Midbrain (tissue), 1 donor: ENCODE measurements around the gene GPR162.

ENCODE experiments used
- DNase-seq: peaks from one replicate; lab custom pipeline; 2025; lab: John Stamatoyannopoulos, UW

The GPR162 gene

DNA sequence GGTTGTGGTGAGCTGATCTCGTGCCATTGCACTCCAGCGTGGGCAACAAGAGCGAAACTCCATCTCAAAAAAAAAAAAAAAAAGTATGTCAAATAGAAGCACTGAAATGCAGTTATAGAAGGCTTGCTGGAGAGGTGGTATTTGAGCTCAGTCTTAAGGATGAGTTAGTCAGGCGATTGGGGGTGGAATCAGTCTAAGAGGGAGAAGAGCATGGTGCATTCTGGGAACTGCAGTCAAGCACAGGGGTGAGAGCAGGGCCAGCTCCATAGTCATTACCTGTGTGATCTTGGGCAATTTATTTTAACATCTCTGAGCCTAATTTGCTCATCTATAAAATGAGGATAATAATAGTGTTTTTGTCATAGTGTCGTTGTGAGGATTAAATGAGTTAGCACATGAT lies 13.3 kb downstream of the GPR162 start:
- no peak for DNase-seq

DNA sequence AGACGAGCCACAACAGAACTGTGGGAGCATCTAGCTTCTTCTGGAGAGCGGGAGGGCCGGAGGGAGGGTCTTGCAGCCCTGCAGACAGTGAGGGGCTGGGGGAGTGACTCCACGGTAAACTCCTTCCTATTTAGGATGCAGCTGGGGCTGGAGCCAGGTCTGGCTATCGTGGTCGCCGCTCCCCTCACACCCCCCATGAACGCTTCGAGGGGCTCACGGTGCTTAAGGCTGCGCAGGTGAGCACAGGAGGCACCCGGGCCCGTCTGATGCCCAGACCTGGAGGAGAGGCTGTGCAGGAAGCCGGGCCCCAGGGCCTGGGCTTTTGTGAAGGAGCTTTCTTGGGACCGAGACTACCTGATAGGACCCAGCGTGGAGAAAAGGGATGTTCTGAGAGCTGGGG lies 15.2 kb downstream of the GPR162 start:
- no peak for DNase-seq

DNA sequence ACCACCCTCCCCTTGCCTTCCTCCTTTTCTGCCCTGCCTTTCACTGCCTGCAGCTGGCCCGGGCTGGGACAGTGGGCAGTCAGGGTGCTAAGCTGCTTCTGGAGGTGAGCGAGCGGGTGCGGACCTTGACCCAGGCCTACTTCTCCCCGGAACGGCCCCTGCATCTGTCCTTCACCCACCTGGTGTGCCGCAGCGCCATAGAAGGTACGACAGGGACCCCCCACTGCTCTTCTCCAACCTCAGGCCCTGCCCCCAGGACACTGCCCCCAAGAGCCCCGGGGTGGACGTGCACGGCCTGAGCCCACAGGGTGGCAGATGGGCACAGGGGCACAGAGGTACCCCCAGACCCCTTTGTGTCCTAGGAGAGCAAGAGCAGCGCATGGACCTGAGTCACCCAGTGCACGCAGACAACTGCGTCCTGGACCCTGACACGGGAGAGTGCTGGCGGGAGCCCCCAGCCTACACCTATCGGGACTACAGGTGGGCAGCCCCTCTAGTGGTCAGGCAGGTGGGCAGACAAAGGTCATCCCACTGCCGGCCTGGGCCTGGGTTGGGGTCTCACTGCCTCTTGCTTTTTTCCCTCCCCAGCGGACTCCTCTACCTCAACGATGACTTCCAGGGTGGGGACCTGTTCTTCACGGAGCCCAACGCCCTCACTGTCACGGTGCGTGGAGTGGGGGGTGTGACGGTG lies 15.9 kb downstream of the GPR162 start:
- no peak for DNase-seq

DNA sequence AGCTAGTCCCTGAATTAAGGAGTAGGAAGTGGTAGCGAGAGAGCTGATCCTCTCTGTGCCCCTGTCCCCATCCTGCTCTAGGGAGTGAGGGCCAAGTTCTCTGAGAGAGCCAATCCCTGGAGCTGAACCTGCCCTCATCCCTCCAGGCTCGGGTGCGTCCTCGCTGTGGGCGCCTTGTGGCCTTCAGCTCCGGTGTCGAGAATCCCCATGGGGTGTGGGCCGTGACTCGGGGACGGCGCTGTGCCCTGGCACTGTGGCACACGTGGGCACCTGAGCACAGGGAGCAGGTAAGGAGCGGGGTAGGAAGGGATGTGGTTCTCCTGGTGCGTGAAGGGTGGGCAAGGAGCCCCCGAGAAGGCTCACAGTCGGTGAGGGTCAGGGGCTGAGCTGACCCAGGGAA lies 17.2 kb downstream of the GPR162 start:
- DNase-seq = no peak

DNA sequence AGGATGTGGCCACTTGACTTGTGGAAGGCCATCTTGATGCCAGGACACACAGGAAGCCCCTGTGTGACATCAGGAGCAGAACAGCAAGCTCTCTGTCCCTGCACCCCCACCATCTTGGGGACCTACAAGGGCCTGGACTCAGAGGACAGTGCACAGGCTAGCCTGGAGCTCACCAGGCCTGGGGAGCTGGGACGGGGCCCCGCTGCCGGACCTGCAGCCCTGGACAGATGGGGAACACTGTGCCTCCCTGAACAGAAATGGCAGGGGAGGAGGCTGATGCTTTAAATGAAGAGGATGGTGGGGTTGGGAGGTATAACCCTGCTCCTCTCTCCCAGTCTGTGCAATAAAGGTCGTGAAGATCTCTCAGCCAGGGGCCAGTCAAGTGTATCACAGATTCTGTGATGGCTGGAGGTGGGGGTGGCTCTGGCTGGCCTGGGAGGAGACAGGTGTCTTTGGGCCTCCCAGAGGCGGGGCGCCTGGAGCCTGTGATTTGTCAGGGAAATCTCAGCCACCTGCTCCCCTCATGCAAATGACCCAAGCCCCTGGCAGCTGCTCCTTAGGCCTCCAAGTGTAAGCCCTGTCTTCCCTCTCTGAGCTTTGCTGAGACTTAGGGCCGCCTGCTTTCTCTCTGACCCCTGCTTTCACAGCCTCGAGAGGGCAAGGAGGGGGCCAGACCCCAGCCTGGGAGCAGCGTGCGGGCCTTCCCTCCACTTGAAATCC lies 18.0 kb downstream of the GPR162 start:
- DNase-seq = no peak

DNA sequence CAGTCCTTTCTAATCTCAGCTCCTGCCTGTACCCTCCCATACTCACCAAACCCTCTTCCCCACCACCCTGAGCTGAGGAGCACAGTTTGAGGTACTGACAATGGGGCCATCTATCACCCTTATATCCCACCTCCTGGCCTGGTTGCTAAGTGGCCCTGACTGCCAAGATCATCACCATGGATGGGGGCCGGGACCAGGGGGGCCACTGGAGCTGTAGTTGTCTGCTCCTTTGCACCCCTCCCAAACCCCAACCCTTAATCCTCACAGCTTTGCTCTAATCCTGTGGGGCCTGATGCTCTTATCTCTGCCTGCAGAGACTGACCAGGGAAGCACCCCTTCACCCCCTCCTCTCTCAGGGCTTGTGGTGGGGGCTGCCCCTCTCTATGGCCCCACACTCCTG lies 18.7 kb downstream of the GPR162 start:
- no peak for DNase-seq

DNA sequence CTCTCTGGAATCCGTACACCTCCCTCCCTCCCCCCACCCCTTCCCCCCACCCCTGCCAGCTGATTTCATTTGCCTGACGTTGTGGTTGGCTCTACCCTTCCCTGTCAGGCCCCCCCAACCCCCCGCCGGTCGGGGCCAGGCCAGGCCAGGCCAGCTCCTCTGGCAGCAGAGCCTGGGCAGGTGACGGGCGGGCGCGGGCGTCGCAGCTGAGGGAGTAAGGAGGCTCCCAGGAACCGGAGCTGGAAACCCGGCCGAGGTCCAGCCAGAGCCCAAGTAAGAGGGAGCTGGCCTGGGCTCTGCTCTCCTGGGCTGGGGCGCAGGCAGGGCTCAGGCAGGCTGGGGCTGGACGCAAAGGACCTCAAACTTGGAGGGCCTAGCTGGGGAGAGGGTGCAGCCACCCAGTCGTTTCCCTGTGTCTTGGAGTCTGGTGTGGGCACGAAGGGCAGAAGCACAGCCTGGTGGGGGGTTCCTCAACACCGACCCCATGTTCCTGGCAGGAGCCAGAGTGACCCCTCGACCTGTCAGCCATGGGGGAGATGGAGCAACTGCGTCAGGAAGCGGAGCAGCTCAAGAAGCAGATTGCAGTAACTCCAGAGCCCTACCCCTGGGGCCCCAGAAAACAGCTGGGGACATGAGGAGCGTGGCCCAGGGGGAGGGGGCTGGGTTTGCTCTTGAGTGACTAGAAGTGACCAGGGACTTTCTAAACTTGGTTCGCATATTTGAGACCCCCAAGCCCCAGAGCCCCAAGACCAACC lies 19.3 kb downstream of the GPR162 start, which contains the start of gene GNB3:
TSS of gene GNB3 (plus strand) at position 165 of the 755 bp plus-strand sequence. CDS start at position 528, 363 bp downstream.
- no peak for DNase-seq

DNA sequence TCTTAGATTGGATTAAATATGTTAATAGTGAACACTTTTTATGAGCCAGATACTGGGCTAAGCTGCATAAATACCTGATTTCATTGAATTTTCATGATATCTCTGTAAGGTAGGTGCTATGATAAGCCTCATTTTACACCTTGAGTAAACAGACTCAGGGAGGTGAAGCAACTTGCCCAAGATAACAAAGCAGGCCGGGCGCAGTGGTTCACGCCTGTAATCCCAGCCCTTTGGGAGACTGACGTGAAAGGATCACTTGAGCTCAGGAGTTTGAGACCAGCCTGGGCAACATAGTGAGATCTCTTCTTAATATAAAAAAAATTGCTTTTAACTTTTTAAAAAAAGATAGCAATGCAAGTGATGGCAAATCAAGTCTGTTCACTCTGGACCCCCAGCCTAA lies 20.5 kb downstream of the GPR162 start:
- no peak for DNase-seq

DNA sequence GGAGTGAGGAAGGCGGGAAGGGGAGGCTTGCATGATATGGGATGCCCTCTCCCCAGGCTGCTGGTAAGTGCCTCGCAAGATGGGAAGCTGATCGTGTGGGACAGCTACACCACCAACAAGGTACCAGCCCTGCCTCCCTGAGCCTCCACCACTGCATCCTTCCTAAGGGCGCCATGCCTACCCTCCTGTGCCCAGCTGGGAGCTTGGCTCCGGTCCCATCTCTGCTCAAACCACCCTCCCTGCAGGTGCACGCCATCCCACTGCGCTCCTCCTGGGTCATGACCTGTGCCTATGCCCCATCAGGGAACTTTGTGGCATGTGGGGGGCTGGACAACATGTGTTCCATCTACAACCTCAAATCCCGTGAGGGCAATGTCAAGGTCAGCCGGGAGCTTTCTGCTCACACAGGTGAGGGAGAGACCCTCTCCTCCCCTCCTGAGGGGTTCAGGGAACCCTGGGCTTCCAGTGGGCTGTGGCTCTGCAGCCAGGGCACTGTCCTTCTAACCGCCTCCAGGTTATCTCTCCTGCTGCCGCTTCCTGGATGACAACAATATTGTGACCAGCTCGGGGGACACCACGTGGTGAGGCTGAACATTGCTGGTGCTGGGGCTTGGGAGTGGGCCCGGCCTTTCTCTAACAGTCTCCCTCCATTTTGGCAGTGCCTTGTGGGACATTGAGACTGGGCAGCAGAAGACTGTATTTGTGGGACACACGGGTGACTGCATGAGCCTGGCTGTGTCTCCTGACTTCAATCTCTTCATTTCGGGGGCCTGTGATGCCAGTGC lies 21.7 kb downstream of the GPR162 start:
- DNase-seq = no peak

DNA sequence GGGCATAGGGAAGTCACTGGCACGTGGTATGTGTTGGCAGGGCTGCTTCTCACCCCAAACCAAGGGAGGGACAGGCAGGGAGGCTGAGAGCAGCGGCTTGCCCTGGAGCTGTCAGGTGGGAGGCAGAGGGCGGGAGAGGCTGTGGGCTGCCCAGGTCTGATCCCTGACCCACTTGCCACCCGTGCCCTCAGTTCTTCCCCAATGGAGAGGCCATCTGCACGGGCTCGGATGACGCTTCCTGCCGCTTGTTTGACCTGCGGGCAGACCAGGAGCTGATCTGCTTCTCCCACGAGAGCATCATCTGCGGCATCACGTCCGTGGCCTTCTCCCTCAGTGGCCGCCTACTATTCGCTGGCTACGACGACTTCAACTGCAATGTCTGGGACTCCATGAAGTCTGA lies 23.8 kb downstream of the GPR162 start:
- DNase-seq = no peak

DNA sequence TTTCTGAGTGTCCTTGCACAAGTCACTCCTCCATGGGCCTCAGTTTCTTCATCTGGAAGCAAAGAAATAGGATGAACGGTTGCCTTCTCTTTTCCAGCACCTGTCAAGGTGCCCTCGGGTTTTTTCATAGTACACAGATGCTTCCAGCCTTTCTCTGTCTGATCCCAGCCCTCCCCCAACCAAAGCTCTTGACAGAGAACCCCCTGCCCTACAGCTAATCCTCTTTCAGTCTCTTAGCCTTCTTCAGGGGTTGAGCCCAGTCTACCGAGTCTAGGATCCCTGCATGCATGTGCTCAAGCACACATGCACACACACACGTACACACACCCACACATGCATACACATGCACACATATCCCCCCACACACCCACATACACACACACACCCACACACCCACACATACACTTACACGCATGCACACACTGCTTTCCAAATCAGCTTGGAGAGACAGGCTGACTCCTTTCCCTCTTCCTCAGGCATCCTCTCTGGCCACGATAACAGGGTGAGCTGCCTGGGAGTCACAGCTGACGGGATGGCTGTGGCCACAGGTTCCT lies 24.8 kb downstream of the GPR162 start:
- no peak for DNase-seq

DNA sequence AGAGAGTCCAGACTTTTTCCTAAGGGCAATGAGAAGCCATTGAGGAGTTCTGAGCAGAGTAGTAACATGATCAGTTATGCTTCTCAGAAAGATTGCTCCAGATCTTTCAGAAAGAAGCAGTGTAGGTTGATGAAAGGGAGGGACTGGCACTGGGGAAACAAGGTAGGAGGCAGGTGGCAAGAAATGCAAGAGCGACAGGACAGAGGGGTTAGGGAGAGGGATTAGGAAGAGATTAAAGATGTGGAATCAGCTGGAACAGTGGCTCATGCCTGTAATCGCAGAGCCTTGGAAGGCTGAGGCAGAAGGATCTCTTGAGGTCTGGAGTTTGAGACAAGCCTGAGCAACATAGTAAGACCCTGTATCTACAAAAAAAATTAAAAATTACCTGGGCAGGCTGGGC lies 26.1 kb downstream of the GPR162 start:
- DNase-seq = no peak

DNA sequence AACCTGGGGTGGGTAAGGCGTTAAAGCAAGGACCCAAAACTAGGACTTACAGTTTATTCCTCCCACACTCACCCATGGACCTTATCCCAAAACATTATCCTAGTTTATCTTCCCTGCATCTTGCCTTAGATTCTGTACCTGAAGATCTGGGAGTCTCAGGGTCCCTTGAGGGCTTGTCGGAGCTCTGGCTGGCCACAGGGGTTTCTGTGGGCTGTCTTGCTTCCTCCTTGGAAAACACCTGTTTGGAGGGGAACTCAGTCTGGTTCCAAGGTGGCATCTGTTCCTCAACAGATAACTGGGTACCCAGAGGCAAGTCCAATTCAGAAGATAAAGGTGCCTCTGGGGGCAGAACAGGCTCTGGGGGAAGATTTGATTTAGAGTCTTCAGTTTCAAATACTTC lies 27.8 kb downstream of the GPR162 start:
- no peak for DNase-seq

DNA sequence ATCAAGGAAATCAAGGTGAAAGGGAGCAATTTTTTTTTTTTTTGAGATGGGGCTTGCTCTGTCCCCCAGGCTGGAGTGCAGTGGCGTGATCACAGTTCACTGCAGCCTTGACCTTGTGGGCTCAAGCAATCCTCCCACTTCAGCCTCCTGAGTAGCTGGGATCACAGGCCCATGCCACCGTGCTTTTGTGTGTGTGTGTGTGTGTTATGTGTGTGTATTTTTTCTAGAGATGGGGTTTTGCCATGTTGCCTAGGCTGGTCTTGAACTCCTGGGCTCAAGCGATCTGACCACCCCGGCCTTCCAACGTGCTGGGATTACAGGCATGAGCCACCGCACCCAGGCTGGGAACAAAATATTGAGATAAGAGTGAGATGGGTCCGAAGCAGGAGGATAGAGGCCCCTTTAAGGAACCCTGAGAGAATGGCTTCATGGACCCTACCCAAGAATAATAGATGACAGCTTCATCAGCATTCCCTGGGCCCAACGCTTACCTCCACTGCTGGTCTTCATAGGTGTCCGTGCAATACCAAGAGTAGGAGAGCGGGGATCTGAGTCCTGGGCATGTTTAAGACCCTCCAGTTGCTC lies 28.4 kb downstream of the GPR162 start:
- DNase-seq = no peak

DNA sequence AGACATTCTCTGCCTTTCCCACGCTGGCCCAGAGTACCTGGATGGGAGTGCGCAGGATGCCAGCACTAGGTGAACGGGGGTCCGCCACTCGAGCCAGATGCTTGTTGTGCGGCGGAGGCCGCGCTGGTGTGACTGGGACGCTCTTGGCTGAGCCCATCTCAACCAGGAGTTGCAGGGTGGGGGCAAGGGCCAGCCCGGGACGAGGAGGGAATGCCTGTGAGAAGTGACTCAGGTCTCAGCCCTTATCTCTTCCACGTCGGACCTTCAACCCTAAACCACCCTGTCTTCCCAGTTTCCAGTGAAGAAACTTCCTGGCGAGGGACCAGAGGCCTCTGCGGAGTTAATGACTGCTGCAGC lies 29.2 kb downstream of the GPR162 start:
- no peak for DNase-seq

DNA sequence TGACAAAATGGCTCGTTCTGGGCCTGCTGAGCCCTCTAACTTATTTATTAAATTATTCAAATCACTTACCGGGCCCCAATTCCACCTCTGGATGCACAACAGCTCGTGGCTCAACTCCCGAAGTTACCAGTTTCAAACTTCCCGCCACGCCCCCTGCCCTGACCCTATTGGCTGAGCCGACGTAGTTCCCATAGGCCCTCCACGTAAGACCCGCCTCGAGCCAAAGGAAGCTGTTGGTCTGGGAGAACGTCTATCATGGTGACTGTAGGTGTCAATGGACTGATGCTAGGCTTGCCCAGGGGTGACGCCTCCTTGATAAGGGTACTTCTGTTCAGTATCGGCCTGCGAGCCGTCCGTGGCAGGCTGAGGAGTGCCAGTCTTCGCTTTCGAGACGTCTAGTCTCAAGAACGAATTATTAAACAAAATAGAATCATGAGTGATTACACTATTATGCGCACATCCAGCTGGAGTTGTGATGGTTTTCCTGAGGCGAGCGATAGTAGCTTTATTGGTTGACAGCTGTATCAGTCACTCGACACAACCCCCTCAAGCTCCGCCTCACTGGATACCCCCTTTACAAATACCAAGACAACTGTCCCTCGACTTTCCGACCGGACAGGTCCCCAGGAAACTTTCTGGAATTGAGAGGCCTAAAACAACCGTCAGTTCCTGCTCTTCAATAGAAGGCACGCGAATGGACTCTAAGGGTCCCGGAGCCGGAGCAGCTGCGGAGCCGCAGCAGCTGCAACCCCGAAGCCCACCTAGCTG lies 29.7 kb downstream of the GPR162 start, which contains the start of gene CDCA3:
TSS of gene CDCA3 (minus strand) at position 134 of the 768 bp plus-strand sequence. CDS start 334 bp downstream, outside the sequence.
- DNase-seq = peak; percentile 95

DNA sequence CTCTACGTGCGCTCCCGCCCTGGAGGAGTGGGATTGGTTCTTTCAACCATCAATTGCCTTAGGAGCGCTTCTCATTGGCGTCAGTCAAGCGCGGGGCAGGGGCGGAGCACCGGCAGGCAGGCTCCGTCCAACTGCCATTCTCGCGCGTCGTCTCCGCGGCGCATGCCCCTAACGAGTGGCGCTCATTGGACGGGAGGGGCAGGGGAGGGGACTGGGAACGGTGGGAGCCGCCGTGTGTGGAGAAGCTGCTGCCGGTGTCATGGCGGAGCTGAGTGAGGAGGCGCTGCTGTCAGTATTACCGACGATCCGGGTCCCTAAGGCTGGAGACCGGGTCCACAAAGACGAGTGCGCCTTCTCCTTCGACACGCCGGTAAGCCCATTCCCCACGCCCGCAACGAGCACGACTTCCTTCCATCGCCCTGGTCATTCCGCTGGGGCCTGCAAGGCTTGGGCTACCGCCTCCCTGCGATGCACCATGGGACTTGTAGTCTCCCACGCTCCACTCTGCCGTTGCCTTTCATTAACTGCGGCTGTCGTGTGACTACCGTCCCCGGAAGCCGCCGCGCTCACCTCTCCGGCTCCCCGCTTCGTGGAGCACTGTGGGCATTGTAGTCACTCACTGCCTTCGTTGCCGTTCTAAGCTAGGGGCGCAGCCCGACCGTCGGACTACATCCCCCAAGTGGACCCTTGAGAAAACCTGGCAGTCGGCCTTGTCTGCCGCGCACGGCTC lies 30.5 kb downstream of the GPR162 start, which contains the start of gene USP5:
TSS of gene USP5 (plus strand) at position 230 of the 730 bp plus-strand sequence. CDS start at position 260, 30 bp downstream.
- DNase-seq = peak; percentile 100

DNA sequence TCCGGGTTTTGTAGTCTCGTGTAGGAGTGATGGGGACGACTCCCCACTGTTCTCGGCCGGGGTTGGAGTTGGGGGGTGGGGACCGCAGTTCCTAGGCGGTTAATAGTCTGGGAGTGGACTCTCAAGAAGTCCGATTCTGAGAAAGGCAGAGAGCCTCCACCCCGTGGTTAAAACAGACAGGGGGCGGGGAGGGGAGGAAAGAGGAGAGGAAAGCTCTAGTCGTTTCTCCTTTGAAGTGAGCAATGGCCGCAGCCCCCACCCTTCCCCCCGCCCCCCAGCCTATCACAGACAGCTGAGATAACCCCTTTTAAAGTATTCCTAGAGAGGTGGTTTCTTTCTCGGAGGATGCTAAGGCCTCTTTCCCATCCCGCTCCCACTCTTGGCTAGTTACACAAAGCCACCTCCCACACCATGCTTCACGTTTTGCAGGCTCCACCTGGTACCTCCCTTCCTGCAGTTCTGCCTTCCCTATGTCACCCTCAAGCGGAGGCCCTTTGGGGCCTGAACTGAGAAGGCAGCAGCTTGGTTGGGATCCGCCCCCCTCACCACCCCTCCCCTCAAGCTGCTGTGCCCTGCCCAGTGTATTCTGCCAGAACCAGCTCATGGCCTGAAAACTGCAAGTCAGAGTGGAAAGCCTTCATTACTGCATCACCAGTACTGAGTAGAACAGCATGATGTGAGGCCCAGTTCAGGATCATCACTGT lies 31.2 kb downstream of the GPR162 start:
- DNase-seq = peak; percentile 51

DNA sequence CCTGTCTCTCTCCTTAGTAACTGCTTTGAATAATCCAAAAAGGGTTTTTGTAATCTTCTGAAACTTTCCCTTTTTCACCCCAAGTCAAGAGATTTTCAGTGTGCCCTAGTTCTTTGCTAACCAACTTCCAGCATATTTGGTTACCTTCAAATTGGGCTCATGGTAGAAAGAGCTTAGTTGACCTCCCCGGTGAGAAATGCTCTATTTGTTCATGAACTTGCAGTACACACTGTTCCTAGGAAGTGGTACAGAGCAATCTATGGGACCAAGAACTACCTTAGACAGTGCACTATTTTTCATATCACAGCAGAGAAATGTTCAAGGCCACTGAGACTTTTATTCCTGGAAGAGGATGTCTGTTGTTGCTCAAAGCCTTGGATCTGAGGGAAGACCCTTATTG lies 32.0 kb downstream of the GPR162 start:
- no peak for DNase-seq
